Measurements from ENCODE around the gene CEACAM7.

DNA sequence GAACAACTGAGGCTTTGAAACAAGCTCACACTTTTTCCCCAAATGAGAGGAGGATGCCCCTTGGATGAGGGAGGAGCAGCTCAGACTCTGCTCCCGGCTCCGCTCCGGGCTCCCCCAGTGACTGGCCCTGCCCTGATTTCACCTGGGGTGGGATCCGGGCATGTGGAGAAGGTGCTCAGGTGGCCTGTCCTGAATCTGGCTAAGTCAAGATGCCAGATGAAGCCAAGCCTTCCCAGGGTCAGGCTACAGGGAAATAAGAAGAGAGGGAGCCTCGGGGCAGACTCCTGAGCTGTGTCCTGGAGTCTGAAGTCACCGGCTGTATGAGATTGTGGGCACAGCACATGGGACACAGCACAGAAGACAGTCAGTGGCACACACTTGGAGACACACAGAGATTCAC, 30.7 kb upstream of the CEACAM7 start:
- TF ChIP-seq, protein P1, sequence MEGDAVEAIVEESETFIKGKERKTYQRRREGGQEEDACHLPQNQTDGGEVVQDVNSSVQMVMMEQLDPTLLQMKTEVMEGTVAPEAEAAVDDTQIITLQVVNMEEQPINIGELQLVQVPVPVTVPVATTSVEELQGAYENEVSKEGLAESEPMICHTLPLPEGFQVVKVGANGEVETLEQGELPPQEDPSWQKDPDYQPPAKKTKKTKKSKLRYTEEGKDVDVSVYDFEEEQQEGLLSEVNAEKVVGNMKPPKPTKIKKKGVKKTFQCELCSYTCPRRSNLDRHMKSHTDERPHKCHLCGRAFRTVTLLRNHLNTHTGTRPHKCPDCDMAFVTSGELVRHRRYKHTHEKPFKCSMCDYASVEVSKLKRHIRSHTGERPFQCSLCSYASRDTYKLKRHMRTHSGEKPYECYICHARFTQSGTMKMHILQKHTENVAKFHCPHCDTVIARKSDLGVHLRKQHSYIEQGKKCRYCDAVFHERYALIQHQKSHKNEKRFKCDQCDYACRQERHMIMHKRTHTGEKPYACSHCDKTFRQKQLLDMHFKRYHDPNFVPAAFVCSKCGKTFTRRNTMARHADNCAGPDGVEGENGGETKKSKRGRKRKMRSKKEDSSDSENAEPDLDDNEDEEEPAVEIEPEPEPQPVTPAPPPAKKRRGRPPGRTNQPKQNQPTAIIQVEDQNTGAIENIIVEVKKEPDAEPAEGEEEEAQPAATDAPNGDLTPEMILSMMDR (IDR thresholded peaks at IDR 0.05) = no peak
- TF ChIP-seq POLR2A (IDR thresholded peaks at IDR 0.05) = no peak

Data from thyroid gland (tissue), 4 donors.